IMR-90 (cell line): ENCODE results near the gene SYPL1. TPM values are rescaled to one million over a fixed set of nuclear protein-coding genes. Genes with fewer than 3 reads are reported as not detected.

ENCODE experiments used
- ATAC-seq: fragments of 200-7000 bp; cut with Tn5 transposase; 2 replicates; pipeline ENCODE4 v1.9.1; 2020; ENCODE audit warnings: low read depth, mild to moderate bottlenecking, moderate library complexity
- BruUV-seq: library from RNA; stranded (reverse); fragments of 400-500 nt; replicated peaks from 2 replicates; lab custom pipeline; 2021; lab: Mats Ljungman, UMichigan
- CTCF ChIA-PET: fragments of 300-600 bp; formaldehyde crosslinking; extraction: SDS; loops from one replicate; lab custom pipeline; 2021; ENCODE audit warnings: antibody characterized with exemption; lab: Yijun Ruan, JAX
- POLR2A ChIA-PET: fragments of 300-600 bp; sonication (Branson Sonifier 250); formaldehyde crosslinking; loops from one replicate; lab custom pipeline; 2022; ENCODE audit warnings: antibody characterized with exemption; ENCODE audit not compliant: unreplicated experiment; lab: Charles Lee
- DNase-seq: peaks from one replicate; pipeline ENCODE4 v3.0.0; 2013
- H2AFZ ChIP-seq: replicated peaks from 2 replicates; pipeline ENCODE3; 2013; ENCODE audit warnings: low read length, mild to moderate bottlenecking; ENCODE audit not compliant: poor library complexity
- H2AK5ac ChIP-seq: 2 replicates; pipeline ENCODE4 v1.6.1; 2013; ENCODE audit warnings: low read depth, low read length, inconsistent platforms
- H2AK9ac ChIP-seq: replicated peaks from 2 replicates; pipeline ENCODE3; 2013; ENCODE audit warnings: mild to moderate bottlenecking, low read depth, low read length, moderate library complexity; ENCODE audit not compliant: poor library complexity
- H2BK120ac ChIP-seq: 2 replicates; pipeline ENCODE4 v1.6.1; 2013; ENCODE audit warnings: low read depth, low read length, inconsistent platforms
- H2BK15ac ChIP-seq: 3 replicates; pipeline ENCODE4 v1.6.1; 2013; ENCODE audit warnings: low read depth, low read length, inconsistent platforms
- H2BK20ac ChIP-seq: 2 replicates; pipeline ENCODE4 v1.6.1; 2013; ENCODE audit warnings: low read depth, mild to moderate bottlenecking, inconsistent platforms, low read length, moderate library complexity
- H2BK5ac ChIP-seq: 2 replicates; pipeline ENCODE4 v1.6.1; 2013; ENCODE audit warnings: mild to moderate bottlenecking, low read depth, low read length, inconsistent platforms; ENCODE audit not compliant: poor library complexity, severe bottlenecking
- H3K14ac ChIP-seq: replicated peaks from 2 replicates; pipeline ENCODE4 v1.6.1; 2013; ENCODE audit warnings: low read depth, low read length, inconsistent platforms
- H3K18ac ChIP-seq: 2 replicates; pipeline ENCODE4 v1.6.1; 2013; ENCODE audit warnings: low read depth, low read length, control low read depth
- H3K23ac ChIP-seq: 2 replicates; pipeline ENCODE4 v1.6.1; 2013; ENCODE audit warnings: low read depth, low read length, inconsistent platforms
- H3K27ac ChIP-seq: 2 replicates; pipeline ENCODE4 v1.5.1; 2013; ENCODE audit warnings: mild to moderate bottlenecking, control low read depth, low read length; ENCODE audit not compliant: insufficient read depth
- H3K27me3 ChIP-seq: 2 replicates; pipeline ENCODE4 v1.6.1; 2013; ENCODE audit warnings: low read length; ENCODE audit not compliant: control insufficient read depth, insufficient read depth
- H3K36me3 ChIP-seq: 2 replicates; pipeline ENCODE4 v1.6.1; 2013; ENCODE audit warnings: low read length, mixed read lengths; ENCODE audit not compliant: control insufficient read depth, insufficient read depth
- H3K4ac ChIP-seq: 2 replicates; pipeline ENCODE4 v1.6.1; 2013; ENCODE audit warnings: low read depth, low read length, inconsistent platforms
- H3K4me1 ChIP-seq: 2 replicates; pipeline ENCODE4 v1.6.1; 2013; ENCODE audit warnings: low read length, mixed read lengths; ENCODE audit not compliant: control insufficient read depth, insufficient read depth
- H3K4me2 ChIP-seq: 2 replicates; pipeline ENCODE4 v1.6.1; 2013; ENCODE audit warnings: low read depth, mild to moderate bottlenecking, control low read depth, low read length, moderate library complexity
- H3K4me3 ChIP-seq: 2 replicates; pipeline ENCODE4 v1.5.1; 2013; ENCODE audit warnings: low read depth, mild to moderate bottlenecking, control low read depth, low read length, moderate library complexity; ENCODE audit not compliant: insufficient read depth
- H3K56ac ChIP-seq: 2 replicates; pipeline ENCODE4 v1.6.1; 2013; ENCODE audit warnings: low read length, inconsistent platforms; ENCODE audit not compliant: insufficient read depth; ENCODE audit errors: extremely low read depth
- H3K79me1 ChIP-seq, 2 experiments: 2 replicates each; pipeline ENCODE4 v1.6.1; 2013; ENCODE audit warnings: low read length in 2 of 2, inconsistent platforms in 1 of 2, low read depth in 1 of 2
- H3K9ac ChIP-seq: 2 replicates; pipeline ENCODE4 v1.6.1; 2013; ENCODE audit warnings: low read depth, low read length, control low read depth
- H3K9me1 ChIP-seq: 2 replicates; pipeline ENCODE4 v1.6.1; 2013; ENCODE audit warnings: low read length, inconsistent platforms; ENCODE audit not compliant: insufficient read depth
- H3K9me3 ChIP-seq: 2 replicates; pipeline ENCODE4 v1.6.1; 2013; ENCODE audit warnings: low read length; ENCODE audit not compliant: control insufficient read depth, insufficient read depth
- H4K20me1 ChIP-seq: 2 replicates; pipeline ENCODE4 v1.6.1; 2013; ENCODE audit warnings: low read length, inconsistent platforms; ENCODE audit not compliant: insufficient read depth
- H4K5ac ChIP-seq: 2 replicates; pipeline ENCODE4 v1.6.1; 2013; ENCODE audit warnings: mild to moderate bottlenecking, low read depth, low read length, control low read depth
- H4K8ac ChIP-seq, 2 experiments: 2 replicates each; pipeline ENCODE4 v1.6.1; 2013; ENCODE audit warnings: low read depth in 2 of 2, low read length in 2 of 2, control low read depth in 1 of 2, inconsistent platforms in 1 of 2
- H4K91ac ChIP-seq: 2 replicates; pipeline ENCODE4 v1.6.1; 2013; ENCODE audit warnings: low read depth, low read length, inconsistent platforms; ENCODE audit not compliant: insufficient read depth
- CEBPB ChIP-seq: IDR thresholded peaks from 2 replicates; pipeline ENCODE4 v1.6.1; 2012; ENCODE audit warnings: low read depth, low read length, improper control_type of control experiment
- MAFK ChIP-seq: IDR thresholded peaks from 2 replicates; pipeline ENCODE4 v1.6.1; 2012; ENCODE audit warnings: low read depth, low read length, improper control_type of control experiment
- MXI1 ChIP-seq: IDR thresholded peaks from 2 replicates; pipeline ENCODE4 v1.6.1; 2012; ENCODE audit warnings: low read depth, mild to moderate bottlenecking, low read length, moderate library complexity, borderline replicate concordance
- POLR2A ChIP-seq: IDR thresholded peaks from 2 replicates; pipeline ENCODE4 v1.6.1; 2012; ENCODE audit warnings: mild to moderate bottlenecking, low read depth, low read length
- RAD21 ChIP-seq: IDR thresholded peaks from 2 replicates; pipeline ENCODE4 v1.6.1; 2012; ENCODE audit warnings: low read length, improper control_type of control experiment
- RCOR1 ChIP-seq: IDR thresholded peaks from 2 replicates; pipeline ENCODE4 v1.6.1; 2012; ENCODE audit warnings: mild to moderate bottlenecking, low read length, improper control_type of control experiment; ENCODE audit not compliant: insufficient replicate concordance
- RFX5 ChIP-seq: IDR thresholded peaks from 2 replicates; pipeline ENCODE4 v1.8.0; 2012; ENCODE audit warnings: low read depth, mild to moderate bottlenecking, low read length, moderate library complexity
- SMC3 ChIP-seq: fragments of 150-350 bp; IDR thresholded peaks from 2 replicates; pipeline ENCODE4 v1.6.1; 2016; ENCODE audit warnings: low read depth, mild to moderate bottlenecking, antibody characterized with exemption, low read length, moderate library complexity
- WGBS, 2 experiments: methylation state at CpG; one replicate each; pipeline versions ENCODE4 v1.1.5 to v1.1.7; 2013; ENCODE audit warnings: missing lambda C conversion rate in 2 of 2; ENCODE audit not compliant: insufficient read length in 1 of 2; ENCODE audit errors: extremely low coverage in 2 of 2; 5-methylcytosine and 5-hydroxymethylcytosine counted together
- dilution Hi-C: fragments of 300-500 bp; cut with HindIII; formaldehyde crosslinking; loops from one replicate; pipeline ENCODE4 v1.14.3; 2018; ENCODE audit warnings: low sequenced_read_pairs; ENCODE audit not compliant: unreplicated experiment
- in situ Hi-C: fragments of 300-500 bp; cut with MboI; formaldehyde crosslinking; loops from 3 replicates; pipeline ENCODE4 v1.14.3; 2019; ENCODE audit warnings: low sequenced_read_pairs, inconsistent platforms, mixed read lengths
- intact Hi-C: fragments of 100-400 bp; cut with micrococcal nuclease; formaldehyde crosslinking; loops from 2 replicates; pipeline ENCODE4 v1.10.0; 2022
- polyA plus RNA-seq, 3 experiments: library from polyadenylated mRNA; depleted of rRNA; stranded (reverse); fragments of >200 nt; gene quantifications; 2 replicates each; pipeline ENCODE4 v1.2.3, GENCODE V29; 2012; ENCODE audit warnings: low replicate concordance in 1 of 3
- total RNA-seq: library from RNA; depleted of rRNA; stranded (reverse); fragments of >200 nt; gene quantifications from 2 replicates; pipeline ENCODE4 v1.2.3, GENCODE V29; 2012
- TF ChIP-seq, protein P1 (sequence below): fragments of 150-350 bp; IDR thresholded peaks from 2 replicates; pipeline ENCODE4 v1.6.1; 2016; ENCODE audit warnings: low read depth, mild to moderate bottlenecking, low read length, moderate library complexity, borderline replicate concordance
- TF ChIP-seq, protein P2 (sequence below): conservative IDR thresholded peaks from 2 replicates; pipeline ENCODE4 v1.5.1; 2012; ENCODE audit warnings: mild to moderate bottlenecking, low read depth, low read length, improper control_type of control experiment

The SYPL1 gene
- total and polyA plus RNA-seq, 2 of the 4 experiments (the other 2 are of a cell fraction): 19.0 to 45.0 TPM

DNA sequence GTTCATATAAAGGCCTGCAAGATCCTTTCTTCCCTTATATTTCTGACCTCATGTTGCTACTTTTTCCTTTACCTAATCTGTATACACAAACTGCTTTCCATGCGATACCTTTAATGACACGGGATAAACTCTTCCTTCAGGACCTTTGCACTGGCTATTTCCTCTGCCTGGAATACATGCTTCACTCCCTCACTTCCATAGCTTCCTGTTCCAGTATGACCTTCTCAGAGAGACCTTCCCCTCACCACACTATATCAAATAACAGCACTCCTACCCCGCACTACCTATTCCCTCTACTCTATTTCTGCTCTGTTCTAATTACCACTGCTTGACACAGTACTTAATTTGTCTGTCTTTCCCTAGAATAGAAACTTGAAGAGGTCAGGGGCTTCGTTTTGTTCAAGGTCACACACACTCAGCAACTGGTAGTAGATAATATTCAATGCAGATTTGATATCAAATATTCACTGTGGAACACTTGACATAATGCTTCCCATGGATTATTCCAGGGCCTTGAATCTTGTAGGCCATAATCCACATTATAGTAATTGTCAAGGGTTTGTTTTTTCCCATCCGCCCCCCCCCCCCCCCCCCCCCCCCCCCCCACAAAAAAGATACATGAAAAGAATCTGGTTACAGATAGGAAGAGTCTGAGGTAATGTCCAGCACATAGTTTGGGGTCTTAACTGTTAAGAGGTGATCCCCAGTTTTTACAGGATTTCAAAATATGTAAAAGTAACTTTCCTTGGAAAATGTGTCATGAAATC is 11.1 kb downstream of the SYPL1 start:
- BruUV-seq: no TSS peak
- in situ Hi-C loops: no loop called here

More for the DNA sequence above, 11.1 kb downstream of the SYPL1 start:
- TF ChIP-seq POLR2A: no peak
- TF ChIP-seq CEBPB: no peak
- TF ChIP-seq, protein P1, sequence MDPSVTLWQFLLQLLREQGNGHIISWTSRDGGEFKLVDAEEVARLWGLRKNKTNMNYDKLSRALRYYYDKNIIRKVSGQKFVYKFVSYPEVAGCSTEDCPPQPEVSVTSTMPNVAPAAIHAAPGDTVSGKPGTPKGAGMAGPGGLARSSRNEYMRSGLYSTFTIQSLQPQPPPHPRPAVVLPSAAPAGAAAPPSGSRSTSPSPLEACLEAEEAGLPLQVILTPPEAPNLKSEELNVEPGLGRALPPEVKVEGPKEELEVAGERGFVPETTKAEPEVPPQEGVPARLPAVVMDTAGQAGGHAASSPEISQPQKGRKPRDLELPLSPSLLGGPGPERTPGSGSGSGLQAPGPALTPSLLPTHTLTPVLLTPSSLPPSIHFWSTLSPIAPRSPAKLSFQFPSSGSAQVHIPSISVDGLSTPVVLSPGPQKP: no peak
- no peak for TF ChIP-seq MXI1
- no peak for TF ChIP-seq RCOR1
- no peak for TF ChIP-seq SMC3
- no peak for TF ChIP-seq RFX5
- no peak for TF ChIP-seq RAD21
- TF ChIP-seq, protein P2, sequence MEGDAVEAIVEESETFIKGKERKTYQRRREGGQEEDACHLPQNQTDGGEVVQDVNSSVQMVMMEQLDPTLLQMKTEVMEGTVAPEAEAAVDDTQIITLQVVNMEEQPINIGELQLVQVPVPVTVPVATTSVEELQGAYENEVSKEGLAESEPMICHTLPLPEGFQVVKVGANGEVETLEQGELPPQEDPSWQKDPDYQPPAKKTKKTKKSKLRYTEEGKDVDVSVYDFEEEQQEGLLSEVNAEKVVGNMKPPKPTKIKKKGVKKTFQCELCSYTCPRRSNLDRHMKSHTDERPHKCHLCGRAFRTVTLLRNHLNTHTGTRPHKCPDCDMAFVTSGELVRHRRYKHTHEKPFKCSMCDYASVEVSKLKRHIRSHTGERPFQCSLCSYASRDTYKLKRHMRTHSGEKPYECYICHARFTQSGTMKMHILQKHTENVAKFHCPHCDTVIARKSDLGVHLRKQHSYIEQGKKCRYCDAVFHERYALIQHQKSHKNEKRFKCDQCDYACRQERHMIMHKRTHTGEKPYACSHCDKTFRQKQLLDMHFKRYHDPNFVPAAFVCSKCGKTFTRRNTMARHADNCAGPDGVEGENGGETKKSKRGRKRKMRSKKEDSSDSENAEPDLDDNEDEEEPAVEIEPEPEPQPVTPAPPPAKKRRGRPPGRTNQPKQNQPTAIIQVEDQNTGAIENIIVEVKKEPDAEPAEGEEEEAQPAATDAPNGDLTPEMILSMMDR: no peak
- no peak for TF ChIP-seq MAFK
- intact Hi-C loops (no loop called here), dilution Hi-C loops (no loop called here)
- Histone ChIP-seq H3K4me2 (no peak overlapping the region), H2BK5ac (no peak overlapping the region), H3K56ac (no peak overlapping the region), H3K23ac (no peak overlapping the region), H3K27me3 (no peaks in the 10 kb centered on the region), H3K9me3 (no peaks in the 10 kb centered on the region), H2AK5ac (no peak overlapping the region), H2BK15ac (no peak overlapping the region), H3K9ac (no peak overlapping the region), H3K9me1 (peaks cover 6% of the 10 kb centered on the region), H3K36me3 (peaks cover 6% of the 10 kb centered on the region; the same call in 1 of the 2 replicates), H3K4ac (no peak overlapping the region), H4K8ac (no peak overlapping the region), H3K14ac (no peak overlapping the region), H3K79me1 (peaks cover 21 to 46% of the 10 kb centered on the region in 2 experiments), H2BK20ac (no peak overlapping the region), H4K5ac (no peak overlapping the region), H4K91ac (no peak overlapping the region), H3K18ac (no peak overlapping the region), H4K20me1 (peaks cover 36% of the 10 kb centered on the region), H3K4me1 (no peaks in the 10 kb centered on the region; the same call in none of the 2 replicates), H3K4me3 (no peak overlapping the region), H2AFZ (no peak overlapping the region), H3K27ac (no peak overlapping the region), H2BK120ac (no peak overlapping the region), H2AK9ac (no peak overlapping the region)
- no peak for DNase-seq
- WGBS, 2 experiments: 100% methylated on average over 2 of the region's 5 CpGs; no CpG with 5 or more reads in 1 of the 2 experiments
- CTCF ChIA-PET: no interaction called here
- POLR2A ChIA-PET: no interaction called here
- ATAC-seq: no peak
